Tibial artery (tissue), 4 donors: ENCODE data around the gene P2RY1.
"Not testable (repeated sequence)": the region's sequence is repeated elsewhere in the genome, so short reads cannot be mapped to it uniquely, and the experiment has no call there.

ENCODE experiments used
- DNase-seq, 2 donors: peaks; one replicate each; pipeline ENCODE4 v3.0.0-alpha.2; 2019
- H3K27ac ChIP-seq, 2 donors: fragments of 200-600 bp; sonication (generic) in 1 of 2; 1 replicate in 1 of 2; 2 replicates in 1 of 2; pipeline ENCODE4 v1.5.1; 2018 to 2019; ENCODE audit warnings: mild to moderate bottlenecking in 1 of 2
- H3K27me3 ChIP-seq, 2 donors: fragments of 200-600 bp; sonication (generic) in 1 of 2; one replicate each; pipeline versions ENCODE4 v1.5.1 to v1.6.0; 2016 to 2019
- H3K36me3 ChIP-seq, 3 donors: fragments of 200-600 bp; sonication (generic) in 2 of 3; one replicate each; pipeline ENCODE4 v1.5.1; 2016 to 2019; ENCODE audit warnings: mild to moderate bottlenecking in 2 of 3
- H3K4me1 ChIP-seq, 4 donors: fragments of 200-600 bp; sonication (generic) in 2 of 4; 1 replicate in 3 of 4; 2 replicates in 1 of 4; pipeline ENCODE4 v1.5.1; 2016 to 2019
- H3K4me3 ChIP-seq, 2 donors: fragments of 200-600 bp; sonication (generic) in 1 of 2; 1 replicate in 1 of 2; 2 replicates in 1 of 2; pipeline ENCODE4 v1.5.1; 2018 to 2019; ENCODE audit warnings: mild to moderate bottlenecking in 2 of 2
- H3K9me3 ChIP-seq, 3 donors: fragments of 200-600 bp; sonication (generic) in 1 of 3; one replicate each; pipeline ENCODE4 v1.5.1; 2016 to 2019
- intact Hi-C: fragments of 100-400 bp; cut with DNase I; formaldehyde crosslinking; loops from one replicate; pipeline ENCODE4 v1.15.0; 2023; ENCODE audit warnings: low total_unique reads
- TF ChIP-seq, protein P1 (sequence below), 2 experiments: fragments of 200-600 bp in 1 of 2; fragments of 450-650 bp in 1 of 2; IDR thresholded peaks; one replicate each; pipeline ENCODE4 v1.5.1; 2017 to 2019; ENCODE audit warnings: antibody characterized with exemption in 2 of 2, mild to moderate bottlenecking in 1 of 2, moderate library complexity in 1 of 2

The P2RY1 gene

GRCh38 chr3:152865668-152866245, 30.8 kb downstream of the P2RY1 start:
- Histone ChIP-seq H3K4me3 (no peak overlapping the region), H3K27ac (no peak overlapping the region), H3K9me3 (no peaks in the 10 kb centered on the region), H3K4me1 (no peaks in the 10 kb centered on the region), H3K36me3 (no peaks in the 10 kb centered on the region), H3K27me3 (no peaks in the 10 kb centered on the region)
- intact Hi-C loops = no loop called here
- TF ChIP-seq, protein P1, sequence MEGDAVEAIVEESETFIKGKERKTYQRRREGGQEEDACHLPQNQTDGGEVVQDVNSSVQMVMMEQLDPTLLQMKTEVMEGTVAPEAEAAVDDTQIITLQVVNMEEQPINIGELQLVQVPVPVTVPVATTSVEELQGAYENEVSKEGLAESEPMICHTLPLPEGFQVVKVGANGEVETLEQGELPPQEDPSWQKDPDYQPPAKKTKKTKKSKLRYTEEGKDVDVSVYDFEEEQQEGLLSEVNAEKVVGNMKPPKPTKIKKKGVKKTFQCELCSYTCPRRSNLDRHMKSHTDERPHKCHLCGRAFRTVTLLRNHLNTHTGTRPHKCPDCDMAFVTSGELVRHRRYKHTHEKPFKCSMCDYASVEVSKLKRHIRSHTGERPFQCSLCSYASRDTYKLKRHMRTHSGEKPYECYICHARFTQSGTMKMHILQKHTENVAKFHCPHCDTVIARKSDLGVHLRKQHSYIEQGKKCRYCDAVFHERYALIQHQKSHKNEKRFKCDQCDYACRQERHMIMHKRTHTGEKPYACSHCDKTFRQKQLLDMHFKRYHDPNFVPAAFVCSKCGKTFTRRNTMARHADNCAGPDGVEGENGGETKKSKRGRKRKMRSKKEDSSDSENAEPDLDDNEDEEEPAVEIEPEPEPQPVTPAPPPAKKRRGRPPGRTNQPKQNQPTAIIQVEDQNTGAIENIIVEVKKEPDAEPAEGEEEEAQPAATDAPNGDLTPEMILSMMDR (IDR thresholded peaks at IDR 0.05) = no peak
- no peak for DNase-seq

- no peaks in the 10 kb centered on the region for H3K36me3 ChIP-seq
- no peak overlapping the region for H3K4me3 ChIP-seq
- intact Hi-C loops = no loop called here
- TF ChIP-seq, protein P1 (IDR thresholded peaks at IDR 0.05) = no peak
- no peaks in the 10 kb centered on the region for H3K27me3 ChIP-seq
- no peaks in the 10 kb centered on the region for H3K9me3 ChIP-seq
- H3K27ac ChIP-seq = no peak overlapping the region
- H3K4me1 ChIP-seq = no peaks in the 10 kb centered on the region
- DNase-seq = no peak
Measured at GRCh38 chr3:152870027-152870426, 35.1 kb downstream of the P2RY1 start.

- H3K27me3 ChIP-seq, DNase-seq, H3K36me3 ChIP-seq, H3K27ac ChIP-seq, H3K4me1 ChIP-seq, H3K4me3 ChIP-seq, H3K9me3 ChIP-seq, intact Hi-C loops: not testable (repeated sequence)
Measured at GRCh38 chr3:152873314-152873713, 38.4 kb downstream of the P2RY1 start.

DNA sequence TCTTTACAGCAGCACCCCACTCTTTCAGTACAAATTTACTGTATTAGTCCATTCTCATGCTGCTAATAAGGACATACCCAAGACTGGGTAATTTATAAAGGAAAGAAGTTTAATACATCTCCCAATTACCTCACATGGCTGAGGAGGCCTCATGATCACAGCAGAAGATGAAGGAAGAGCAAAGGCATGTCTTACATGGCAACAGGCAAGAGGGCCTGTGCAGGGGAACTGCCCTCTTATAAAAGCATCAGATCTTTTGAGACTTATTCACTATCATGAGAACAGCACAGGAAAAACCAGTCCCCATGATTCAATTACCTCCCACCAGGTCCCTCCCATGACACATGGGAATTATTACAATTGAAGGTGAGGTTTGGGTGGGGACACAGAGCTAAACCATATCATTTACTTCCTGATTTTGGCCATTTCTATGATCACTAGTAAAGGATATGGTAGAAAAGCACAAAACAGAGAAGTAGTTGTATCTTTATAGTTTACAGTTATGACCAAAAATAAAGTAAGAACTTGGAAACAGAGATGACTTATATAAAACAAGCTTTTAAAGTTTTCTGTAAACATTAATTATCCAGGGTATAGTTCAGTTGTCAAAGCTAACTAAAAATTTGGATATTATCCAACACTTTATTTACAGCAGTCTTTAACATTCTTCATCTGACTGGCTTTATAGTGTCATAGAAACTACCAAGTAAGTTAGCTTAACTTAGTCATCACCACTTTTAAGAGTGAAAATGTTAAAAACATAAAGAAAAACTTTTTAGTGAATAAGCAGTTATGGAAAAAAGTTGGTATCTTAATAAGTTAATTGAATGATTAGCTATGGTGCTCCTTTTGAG, 40.2 kb downstream of the P2RY1 start:
- H3K4me1 ChIP-seq = no peaks in the 10 kb centered on the region
- H3K27me3 ChIP-seq = no peaks in the 10 kb centered on the region
- no peak for DNase-seq
- TF ChIP-seq, protein P1 (IDR thresholded peaks at IDR 0.05) = no peak
- H3K36me3 ChIP-seq = no peaks in the 10 kb centered on the region
- no peak overlapping the region for H3K4me3 ChIP-seq
- no peak overlapping the region for H3K27ac ChIP-seq
- intact Hi-C loops = no loop called here
- H3K9me3 ChIP-seq = no peaks in the 10 kb centered on the region

- Histone ChIP-seq H3K27ac (no peak overlapping the region), H3K4me3 (no peak overlapping the region), H3K4me1 (no peaks in the 10 kb centered on the region), H3K9me3 (no peaks in the 10 kb centered on the region), H3K27me3 (no peaks in the 10 kb centered on the region), H3K36me3 (no peaks in the 10 kb centered on the region)
- intact Hi-C loops = no loop called here
- no peak for DNase-seq
- TF ChIP-seq, protein P1 (IDR thresholded peaks at IDR 0.05) = no peak
Measured at GRCh38 chr3:152879130-152879789, 44.3 kb downstream of the P2RY1 start.

DNA sequence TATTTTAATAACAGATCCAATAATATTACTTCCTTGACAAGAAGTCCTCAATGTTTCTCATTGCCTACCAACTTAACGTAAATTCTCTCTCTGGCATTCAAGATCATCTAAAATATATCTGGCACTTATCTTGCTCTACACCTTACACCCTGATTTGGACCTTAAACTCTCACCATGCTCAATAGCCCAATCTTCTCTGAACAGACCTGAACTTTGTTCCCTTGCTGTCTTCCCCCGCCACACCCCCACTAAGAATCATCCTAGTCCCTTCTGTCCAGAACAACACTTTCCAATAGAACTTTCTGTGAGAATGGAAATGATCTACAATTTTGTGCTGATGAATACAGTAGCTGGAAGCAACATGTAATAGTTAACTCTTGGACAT, 44.9 kb downstream of the P2RY1 start:
- DNase-seq = no peak
- Histone ChIP-seq H3K4me3 (no peak overlapping the region), H3K27ac (no peak overlapping the region), H3K9me3 (no peaks in the 10 kb centered on the region), H3K4me1 (no peaks in the 10 kb centered on the region), H3K36me3 (no peaks in the 10 kb centered on the region), H3K27me3 (no peaks in the 10 kb centered on the region)
- TF ChIP-seq, protein P1 (IDR thresholded peaks at IDR 0.05) = no peak
- intact Hi-C loops = no loop called here
